ENCODE results near the gene EEF1B2.

- TF ChIP-seq CTCF (IDR thresholded peaks at IDR 0.05) (no peak), POLR2AphosphoS5 (IDR thresholded peaks at IDR 0.05) (no peak)
Observed at GRCh38 chr2:206202446-206202845, 42.8 kb downstream of the EEF1B2 start.

All from sigmoid colon (tissue), 4 donors.